Smooth muscle cell (in vitro differentiated cells): ENCODE results near the gene CD36. TPM values are rescaled to one million over a fixed set of nuclear protein-coding genes. Genes with fewer than 3 reads are reported as not detected.

ENCODE experiments used
- DNase-seq: peaks from one replicate; lab custom pipeline; 2025; ENCODE audit not compliant: unreplicated experiment; lab: John Stamatoyannopoulos, UW
- H2AFZ ChIP-seq: fragments of 200-600 bp; sonication (generic); 2 replicates; pipeline ENCODE4 v1.6.0; 2016; ENCODE audit warnings: antibody characterized with exemption, low read depth, mild to moderate bottlenecking
- H3F3A ChIP-seq: fragments of 200-600 bp; sonication (generic); 2 replicates; pipeline ENCODE4 v1.6.0; 2017; ENCODE audit warnings: antibody characterized with exemption, low read depth
- H3K27ac ChIP-seq: fragments of 200-600 bp; sonication (generic); 2 replicates; pipeline ENCODE4 v1.5.1; 2016; ENCODE audit warnings: low read depth, mild to moderate bottlenecking
- H3K27me3 ChIP-seq: fragments of 200-600 bp; sonication (generic); 2 replicates; pipeline ENCODE4 v1.6.1; 2016; ENCODE audit warnings: low read depth, mild to moderate bottlenecking
- H3K36me3 ChIP-seq: fragments of 200-600 bp; sonication (generic); 2 replicates; pipeline ENCODE4 v1.5.1; 2016; ENCODE audit warnings: low read depth
- H3K4me1 ChIP-seq: fragments of 200-600 bp; sonication (generic); 2 replicates; pipeline ENCODE4 v1.5.1; 2016; ENCODE audit warnings: low read depth
- H3K4me2 ChIP-seq: fragments of 200-600 bp; sonication (generic); 2 replicates; pipeline ENCODE4 v1.6.0; 2016; ENCODE audit warnings: mild to moderate bottlenecking
- H3K4me3 ChIP-seq: fragments of 200-600 bp; sonication (generic); 2 replicates; pipeline ENCODE4 v1.5.1; 2016; ENCODE audit warnings: mild to moderate bottlenecking
- H3K79me2 ChIP-seq: fragments of 200-600 bp; sonication (generic); 2 replicates; pipeline ENCODE4 v1.6.0; 2016; ENCODE audit warnings: low read depth, mild to moderate bottlenecking
- H3K9ac ChIP-seq: fragments of 200-600 bp; sonication (generic); 2 replicates; pipeline ENCODE4 v1.6.0; 2016; ENCODE audit warnings: low read depth
- H3K9me3 ChIP-seq: fragments of 200-600 bp; sonication (generic); replicated peaks from 2 replicates; pipeline ENCODE4 v1.5.1; 2016; ENCODE audit warnings: low read depth
- H4K20me1 ChIP-seq: fragments of 200-600 bp; sonication (generic); 2 replicates; pipeline ENCODE4 v1.6.0; 2016; ENCODE audit warnings: low read depth
- WGBS: methylation state at CpG from one replicate; pipeline ENCODE4 v1.1.7; 2016; ENCODE audit warnings: low lambda C conversion rate; 5-methylcytosine and 5-hydroxymethylcytosine counted together
- polyA plus RNA-seq: library from polyadenylated mRNA; unstranded; fragments of >200 nt; fragmentation: Nextera tagmentation; extraction: Ambion mirVana; gene quantifications from 2 replicates; pipeline ENCODE4 v1.2.1, GENCODE V29; 2016
- total RNA-seq: library from RNA; depleted of rRNA; stranded (reverse); fragments of >200 nt; gene quantifications from 2 replicates; pipeline ENCODE4 v1.2.3, GENCODE V29; 2014
- TF ChIP-seq, protein P1 (sequence below): fragments of 200-600 bp; sonication (generic); IDR thresholded peaks from 2 replicates; pipeline ENCODE4 v1.5.1; 2017; ENCODE audit warnings: borderline replicate concordance, mild to moderate bottlenecking, antibody characterized with exemption; ENCODE audit not compliant: insufficient read depth, poor library complexity, severe bottlenecking

The CD36 gene
- total and polyA plus RNA-seq, 2 experiments from 2014 or later, result 0.64 to 2.8 TPM

DNA sequence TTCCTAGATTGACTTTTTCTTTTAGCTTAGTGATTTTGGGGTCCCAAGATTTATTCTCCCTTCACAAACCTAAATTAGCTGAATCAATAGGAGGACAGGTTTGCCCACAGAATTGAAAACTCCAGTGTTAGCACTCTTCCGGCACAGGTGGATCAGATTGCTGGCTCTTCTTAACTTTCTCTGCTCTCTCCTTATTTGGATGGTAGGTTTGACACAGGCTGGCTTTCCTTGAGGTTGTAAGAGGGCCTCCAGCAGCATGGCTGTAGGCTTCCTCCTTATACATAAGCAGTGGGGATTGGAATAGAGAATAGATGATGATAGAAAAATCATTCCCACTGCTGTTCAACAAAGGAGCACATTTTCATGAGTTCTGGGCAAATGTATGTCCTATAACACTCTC is 9.4 kb upstream of the CD36 start:
- H3F3A ChIP-seq, result no peaks in the 10 kb centered on the region
- 100% methylated on average over 1 of the region's 1 CpG for WGBS

DNA sequence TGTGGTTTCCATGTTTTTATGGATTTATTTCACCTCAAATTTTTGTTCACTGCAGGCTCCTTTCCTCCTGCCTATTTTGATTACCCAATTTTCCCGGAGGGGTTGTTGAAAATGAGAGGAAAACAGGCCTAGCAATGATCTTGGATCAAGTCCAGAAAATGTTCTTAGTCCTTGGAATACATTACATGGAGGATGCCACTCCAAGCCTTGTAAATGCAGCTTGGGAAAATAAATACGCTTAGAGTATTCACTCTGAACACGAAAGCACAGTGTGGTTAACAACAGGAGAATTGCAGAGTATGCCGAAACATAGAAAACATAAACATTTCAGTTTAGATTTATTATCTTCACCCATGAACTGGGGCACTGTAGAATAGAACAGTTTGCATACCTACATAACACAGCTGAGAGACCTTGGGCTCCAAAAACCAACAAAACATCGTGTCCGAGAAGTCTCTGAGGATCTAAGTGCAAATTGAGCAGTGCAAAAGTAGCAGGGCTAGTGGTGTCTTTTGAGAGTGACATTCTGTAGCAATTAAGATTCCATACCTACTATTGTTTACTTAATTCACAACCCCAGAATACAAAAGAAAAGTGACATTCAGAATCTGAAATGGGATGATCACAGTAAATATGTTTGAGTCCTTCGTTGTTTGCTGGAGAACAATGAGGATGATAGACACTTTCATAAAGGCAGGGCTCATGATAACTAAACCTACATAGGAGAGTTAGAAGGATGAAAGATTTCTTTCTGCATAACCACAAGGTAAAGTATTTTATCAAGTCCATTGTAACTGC is 7.6 kb upstream of the CD36 start:
- H3K4me3 ChIP-seq, result no peak overlapping the region
- H3K27me3 ChIP-seq, result no peaks in the 10 kb centered on the region
- H3K36me3 ChIP-seq, result no peaks in the 10 kb centered on the region
- 75% methylated on average over 7 of the region's 7 CpGs for WGBS
- DNase-seq, result no peak
- peak overlapping the region; percentile 22 for H2AFZ ChIP-seq
- H3K79me2 ChIP-seq, result no peaks in the 10 kb centered on the region
- TF ChIP-seq, protein P1, sequence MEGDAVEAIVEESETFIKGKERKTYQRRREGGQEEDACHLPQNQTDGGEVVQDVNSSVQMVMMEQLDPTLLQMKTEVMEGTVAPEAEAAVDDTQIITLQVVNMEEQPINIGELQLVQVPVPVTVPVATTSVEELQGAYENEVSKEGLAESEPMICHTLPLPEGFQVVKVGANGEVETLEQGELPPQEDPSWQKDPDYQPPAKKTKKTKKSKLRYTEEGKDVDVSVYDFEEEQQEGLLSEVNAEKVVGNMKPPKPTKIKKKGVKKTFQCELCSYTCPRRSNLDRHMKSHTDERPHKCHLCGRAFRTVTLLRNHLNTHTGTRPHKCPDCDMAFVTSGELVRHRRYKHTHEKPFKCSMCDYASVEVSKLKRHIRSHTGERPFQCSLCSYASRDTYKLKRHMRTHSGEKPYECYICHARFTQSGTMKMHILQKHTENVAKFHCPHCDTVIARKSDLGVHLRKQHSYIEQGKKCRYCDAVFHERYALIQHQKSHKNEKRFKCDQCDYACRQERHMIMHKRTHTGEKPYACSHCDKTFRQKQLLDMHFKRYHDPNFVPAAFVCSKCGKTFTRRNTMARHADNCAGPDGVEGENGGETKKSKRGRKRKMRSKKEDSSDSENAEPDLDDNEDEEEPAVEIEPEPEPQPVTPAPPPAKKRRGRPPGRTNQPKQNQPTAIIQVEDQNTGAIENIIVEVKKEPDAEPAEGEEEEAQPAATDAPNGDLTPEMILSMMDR, result no peak
- H3K9me3 ChIP-seq, result no peaks in the 10 kb centered on the region
- no peaks in the 10 kb centered on the region for H4K20me1 ChIP-seq
- H3F3A ChIP-seq, result no peaks in the 10 kb centered on the region
- H3K9ac ChIP-seq, result no peak overlapping the region
- H3K27ac ChIP-seq, result no peak overlapping the region
- no peak overlapping the region for H3K4me2 ChIP-seq
- H3K4me1 ChIP-seq, result no peaks in the 10 kb centered on the region

More for the DNA sequence above, 9.4 kb upstream of the CD36 start:
- H3K9ac ChIP-seq, result no peak overlapping the region
- no peaks in the 10 kb centered on the region for H3K4me1 ChIP-seq
- no peaks in the 10 kb centered on the region for H3K27me3 ChIP-seq
- H4K20me1 ChIP-seq, result no peaks in the 10 kb centered on the region
- H3K4me2 ChIP-seq, result no peak overlapping the region
- TF ChIP-seq, protein P1, result no peak
- DNase-seq, result no peak
- no peaks in the 10 kb centered on the region for H3K79me2 ChIP-seq
- H3K27ac ChIP-seq, result no peak overlapping the region
- H3K36me3 ChIP-seq, result no peaks in the 10 kb centered on the region
- no peak overlapping the region for H2AFZ ChIP-seq
- H3K4me3 ChIP-seq, result no peak overlapping the region
- no peaks in the 10 kb centered on the region for H3K9me3 ChIP-seq

DNA sequence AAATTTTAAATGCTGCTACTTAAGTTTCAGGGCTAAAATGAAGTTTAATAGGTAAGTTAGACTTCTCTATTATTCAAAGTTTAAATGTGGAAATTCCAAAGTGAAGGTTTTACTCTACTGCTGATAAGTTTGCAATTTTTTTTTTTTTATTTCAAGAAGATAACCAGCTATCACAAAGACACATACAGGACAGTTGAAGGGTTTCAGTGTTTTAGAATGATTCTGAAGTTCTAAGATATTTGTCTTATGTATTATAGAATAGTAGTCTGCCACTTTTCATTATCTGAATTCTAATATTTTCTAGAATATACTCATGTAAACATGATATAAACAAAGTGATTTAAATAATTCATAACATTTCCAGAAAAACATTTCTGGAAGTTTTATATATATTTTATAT is 7.0 kb upstream of the CD36 start:
- Histone ChIP-seq H3K79me2 (no peaks in the 10 kb centered on the region), H3K27me3 (no peaks in the 10 kb centered on the region), H3K27ac (no peak overlapping the region), H3K36me3 (no peaks in the 10 kb centered on the region), H3K4me3 (no peak overlapping the region), H2AFZ (peak overlapping the region; percentile 22), H4K20me1 (no peaks in the 10 kb centered on the region), H3K4me1 (no peaks in the 10 kb centered on the region), H3K9ac (no peak overlapping the region), H3F3A (no peaks in the 10 kb centered on the region), H3K9me3 (no peaks in the 10 kb centered on the region), H3K4me2 (no peak overlapping the region)
- TF ChIP-seq, protein P1, result no peak
- no peak for DNase-seq

DNA sequence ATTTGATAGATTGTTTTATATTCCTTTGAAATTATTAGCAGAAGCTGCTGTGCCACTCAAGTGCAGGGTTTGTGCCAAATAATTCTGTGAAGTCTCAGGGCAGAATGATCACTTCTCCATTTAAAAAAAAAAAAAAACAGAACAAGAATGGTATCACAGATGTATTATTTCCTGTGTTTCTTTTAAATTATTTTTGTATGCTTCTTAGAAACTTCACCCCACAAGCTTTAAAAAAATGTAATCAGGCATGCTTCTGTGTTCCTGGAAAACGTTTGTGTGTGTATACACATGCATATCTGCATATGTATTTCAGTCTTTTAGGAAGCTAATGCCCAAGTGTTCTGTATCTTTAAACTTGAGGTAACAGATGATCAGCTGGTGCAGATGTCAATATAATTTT is 6.3 kb upstream of the CD36 start:
- Histone ChIP-seq H3F3A (no peaks in the 10 kb centered on the region), H3K4me2 (no peak overlapping the region), H2AFZ (peak overlapping the region; percentile 9), H3K27me3 (no peaks in the 10 kb centered on the region), H3K4me1 (no peaks in the 10 kb centered on the region), H3K9ac (no peak overlapping the region), H3K79me2 (no peaks in the 10 kb centered on the region), H3K4me3 (no peak overlapping the region), H3K27ac (no peak overlapping the region), H3K36me3 (no peaks in the 10 kb centered on the region), H3K9me3 (no peaks in the 10 kb centered on the region), H4K20me1 (no peaks in the 10 kb centered on the region)
- TF ChIP-seq, protein P1, result no peak
- 41% methylated on average over 1 of the region's 1 CpG for WGBS
- DNase-seq, result no peak
